NCI-H82 (cell line): ENCODE results near the gene MBIP.

ENCODE experiments used
- DNase-seq: peaks from one replicate; lab custom pipeline; 2025; lab: John Stamatoyannopoulos, UW

MBIP gene

GRCh38 chr14:36264107-36264506, 56.3 kb downstream of the MBIP start:
- no peak for DNase-seq

GRCh38 chr14:36260970-36261640, 59.3 kb downstream of the MBIP start:
- no peak for DNase-seq

- peak; percentile 9 for DNase-seq
These were observed 62.2 kb downstream of the MBIP start for GRCh38 chr14:36258241-36258640.

GRCh38 chr14:36256126-36256801, 64.2 kb downstream of the MBIP start:
- DNase-seq = no peak

- DNase-seq = no peak
These were observed 66.3 kb downstream of the MBIP start for GRCh38 chr14:36254020-36254624.
